Heart left ventricle (tissue), 16 donors: ENCODE results near the gene ADAM22. TPM values are rescaled to one million over a fixed set of nuclear protein-coding genes. Genes with fewer than 3 reads are reported as not detected.

Source experiments
- ATAC-seq, 4 donors: fragments of 200-7000 bp; cut with Tn5 transposase; one replicate each; pipeline ENCODE4 v1.9.1; 2020 to 2022; ENCODE audit warnings: moderate library complexity in 4 of 4, mild to moderate bottlenecking in 3 of 4, moderate number of reproducible peaks in 1 of 4
- DNase-seq, 5 donors: peaks; one replicate each; pipeline ENCODE4 v3.0.0-alpha.2; 2020
- H3K27ac ChIP-seq, 12 donors: fragments of 200-600 bp; sonication (generic) in 4 of 12; one replicate each; pipeline versions ENCODE4 v1.5.0 to v1.8.0; 2016 to 2022; ENCODE audit warnings: mild to moderate bottlenecking in 2 of 12
- H3K27me3 ChIP-seq, 9 donors: fragments of 200-600 bp; sonication (generic) in 2 of 9; one replicate each; pipeline versions ENCODE4 v1.5.1 to v1.8.0; 2016 to 2022; ENCODE audit warnings: mild to moderate bottlenecking in 3 of 9
- H3K36me3 ChIP-seq, 9 donors: fragments of 200-600 bp; sonication (generic) in 2 of 9; one replicate each; pipeline versions ENCODE4 v1.5.0 to v1.8.0; 2018 to 2022; ENCODE audit warnings: mild to moderate bottlenecking in 2 of 9
- H3K4me1 ChIP-seq, 12 donors: fragments of 200-600 bp; sonication (generic) in 4 of 12; one replicate each; pipeline versions ENCODE4 v1.5.0 to v1.8.0; 2016 to 2022; ENCODE audit warnings: mild to moderate bottlenecking in 3 of 12
- H3K4me3 ChIP-seq, 12 donors: fragments of 200-600 bp; sonication (generic) in 4 of 12; one replicate each; pipeline versions ENCODE4 v1.5.0 to v1.8.0; 2017 to 2022; ENCODE audit warnings: mild to moderate bottlenecking in 9 of 12, moderate library complexity in 4 of 12
- H3K9me3 ChIP-seq, 12 donors: fragments of 200-600 bp; sonication (generic) in 4 of 12; one replicate each; pipeline versions ENCODE4 v1.5.0 to v1.8.0; 2016 to 2022; ENCODE audit warnings: mild to moderate bottlenecking in 1 of 12
- POLR2A ChIP-seq, 2 donors: fragments of 450-650 bp; IDR thresholded peaks; one replicate each; pipeline ENCODE4 v1.6.1; 2017; ENCODE audit warnings: antibody characterized with exemption in 2 of 2, mild to moderate bottlenecking in 2 of 2, moderate library complexity in 2 of 2
- WGBS, 4 donors: extraction: QIAGEN DNeasy Blood & Tissue Kit in 2 of 4; methylation state at CpG; one replicate each; pipeline versions ENCODE4 v1.1.5 to v1.1.7; 2013 to 2018; 5-methylcytosine and 5-hydroxymethylcytosine counted together
- intact Hi-C, 10 donors: fragments of 100-400 bp; cut with DNase I; formaldehyde crosslinking; loops; one replicate each; pipeline versions ENCODE4 v1.11.1 to v1.14.2; 2022
- polyA plus RNA-seq, 2 donors: library from polyadenylated mRNA; stranded (reverse); fragments of 200-250 nt; gene quantifications; one replicate each; pipeline ENCODE4 v1.2.3, GENCODE V29; 2013
- total RNA-seq, 9 donors: library from RNA; depleted of rRNA in 2 of 9; stranded (reverse); fragments of >200 nt in 2 of 9; fragmentation: NEBNext Ultra II Directional in 3 of 9; extraction: Animal tissue kit (Norgen Biotek cat#: 25700) in 3 of 9; gene quantifications; one replicate each; pipeline versions ENCODE4 v1.1.0 to v1.2.4, GENCODE V29; 2016 to 2023
- TF ChIP-seq, protein P1 (sequence below), 12 donors: fragments of 200-600 bp; sonication (generic) in 4 of 12; IDR thresholded peaks; one replicate each; pipeline versions ENCODE4 v1.5.0 to v1.8.0; 2018 to 2022; ENCODE audit warnings: antibody characterized with exemption in 12 of 12, mild to moderate bottlenecking in 5 of 12
- donor health status: ischemic (EF 13 %, LVEDD 7.1; RV severe dilation, severe dysfunction).
- donor health status: healthy with polysubstance abuse.
- donor health status: DM: no; HTN: yes; CAD: no.
- donor health status: DM: no; HTN: no; CAD: no.
- donor health status: ischemic (EF 25% LVEDD 6.9; RV normal size, moderate dysfunction).
- donor health status: ischemic (EF 25% LVEDD 5.7; RV mildly dilated, moderate dysfunction).
- donor health status: healthy.
- donor health status: DM: yes; HTN: yes; CAD: no.
- donor health status: ischemic (EF 35%, LVEDD 5.7; RV mildly dilated, moderate dysfunction).
- donor health status: nonischemic (EF 11% LVEDD 7.7; RV severe dilation, severe dysfunction).
- donor health status: DM: yes; HTN: yes; CAD: no.
- donor health status: PGD.
- donor health status: ischemic (EF 29% LVEDD 5.4; RV normal size, mild dysfunction).
- donor health status: nonischemic (EF 23%, LVEDD 6.1; RV moderate dilation, normal function).

The ADAM22 gene
- total and polyA plus RNA-seq, 11 donors = 0.27 to 3.4 (median 1.1) TPM

- H3K27me3 ChIP-seq = no peaks in the 10 kb centered on the region
- peaks cover 0 to 9% (median 0%) of the 10 kb centered on the region in 12 donors for H3K4me1 ChIP-seq
- no peaks in the 10 kb centered on the region for H3K36me3 ChIP-seq
- 50 to 64% (median 58%) methylated on average over 2 of the region's 2 CpGs for WGBS, 4 donors
- TF ChIP-seq, protein P1, sequence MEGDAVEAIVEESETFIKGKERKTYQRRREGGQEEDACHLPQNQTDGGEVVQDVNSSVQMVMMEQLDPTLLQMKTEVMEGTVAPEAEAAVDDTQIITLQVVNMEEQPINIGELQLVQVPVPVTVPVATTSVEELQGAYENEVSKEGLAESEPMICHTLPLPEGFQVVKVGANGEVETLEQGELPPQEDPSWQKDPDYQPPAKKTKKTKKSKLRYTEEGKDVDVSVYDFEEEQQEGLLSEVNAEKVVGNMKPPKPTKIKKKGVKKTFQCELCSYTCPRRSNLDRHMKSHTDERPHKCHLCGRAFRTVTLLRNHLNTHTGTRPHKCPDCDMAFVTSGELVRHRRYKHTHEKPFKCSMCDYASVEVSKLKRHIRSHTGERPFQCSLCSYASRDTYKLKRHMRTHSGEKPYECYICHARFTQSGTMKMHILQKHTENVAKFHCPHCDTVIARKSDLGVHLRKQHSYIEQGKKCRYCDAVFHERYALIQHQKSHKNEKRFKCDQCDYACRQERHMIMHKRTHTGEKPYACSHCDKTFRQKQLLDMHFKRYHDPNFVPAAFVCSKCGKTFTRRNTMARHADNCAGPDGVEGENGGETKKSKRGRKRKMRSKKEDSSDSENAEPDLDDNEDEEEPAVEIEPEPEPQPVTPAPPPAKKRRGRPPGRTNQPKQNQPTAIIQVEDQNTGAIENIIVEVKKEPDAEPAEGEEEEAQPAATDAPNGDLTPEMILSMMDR (IDR thresholded peaks at IDR 0.05) = no peak
- no peak for TF ChIP-seq POLR2A (IDR thresholded peaks at IDR 0.05)
- H3K4me3 ChIP-seq = no peak overlapping the region
- H3K27ac ChIP-seq = no peak overlapping the region
- ATAC-seq (no peak), DNase-seq (no peak)
- intact Hi-C loops = no loop called here
- peaks cover 0 to 17% (median 5%) of the 10 kb centered on the region in 12 donors for H3K9me3 ChIP-seq
These were observed 290.7 kb downstream of the ADAM22 start for GRCh38 chr7:88224601-88225275.

GRCh38 chr7:88226201-88226600 is 292.1 kb downstream of the ADAM22 start:
- ATAC-seq = no peak
- WGBS, 4 donors = 87 to 95% (median 92%) methylated on average over 4 of the region's 4 CpGs
- H3K27ac ChIP-seq = no peak overlapping the region

GRCh38 chr7:88226886-88227516 is 292.9 kb downstream of the ADAM22 start:
- no peak overlapping the region for H3K27ac ChIP-seq
- intact Hi-C loops = no loop called here
- ATAC-seq = no peak
- H3K4me3 ChIP-seq = no peak overlapping the region
- 89 to 97% (median 91%) methylated on average over 6 of the region's 6 CpGs for WGBS, 4 donors
- H3K4me1 ChIP-seq = no peaks in the 10 kb centered on the region
- no peaks in the 10 kb centered on the region for H3K36me3 ChIP-seq
- H3K9me3 ChIP-seq = peaks cover 0 to 17% (median 5%) of the 10 kb centered on the region in 12 donors
- TF ChIP-seq POLR2A (IDR thresholded peaks at IDR 0.05) = no peak
- TF ChIP-seq, protein P1 (IDR thresholded peaks at IDR 0.05) = no peak
- H3K27me3 ChIP-seq = no peaks in the 10 kb centered on the region
- no peak for DNase-seq

More at GRCh38 chr7:88226201-88226600, 292.1 kb downstream of the ADAM22 start:
- Histone ChIP-seq H3K27me3 (no peaks in the 10 kb centered on the region), H3K4me3 (no peak overlapping the region), H3K4me1 (peaks cover 0 to under 1% (median 0%) of the 10 kb centered on the region in 12 donors), H3K36me3 (no peaks in the 10 kb centered on the region), H3K9me3 (peaks cover 0 to 17% (median 5%) of the 10 kb centered on the region in 12 donors)
- DNase-seq = no peak
- TF ChIP-seq, protein P1 (IDR thresholded peaks at IDR 0.05) = no peak
- TF ChIP-seq POLR2A (IDR thresholded peaks at IDR 0.05) = no peak
- intact Hi-C loops = no loop called here

- DNase-seq (no peak), ATAC-seq (no peak)
- Histone ChIP-seq H3K36me3 (no peaks in the 10 kb centered on the region), H3K27ac (no peak overlapping the region), H3K27me3 (no peaks in the 10 kb centered on the region), H3K9me3 (peaks cover 0 to 17% (median 5%) of the 10 kb centered on the region in 12 donors), H3K4me3 (no peak overlapping the region), H3K4me1 (no peaks in the 10 kb centered on the region)
- intact Hi-C loops = no loop called here
- 94 to 97% (median 96%) methylated on average over 4 of the region's 4 CpGs for WGBS, 4 donors
- no peak for TF ChIP-seq POLR2A (IDR thresholded peaks at IDR 0.05)
- TF ChIP-seq, protein P1 (IDR thresholded peaks at IDR 0.05) = no peak
These were observed 295.4 kb downstream of the ADAM22 start for GRCh38 chr7:88229302-88229995.
